Adrenal gland (tissue), 5 donors: ENCODE data around the gene SPPL2B.

Experiments
- POLR2A ChIP-seq, 2 donors: fragments of 450-650 bp; IDR thresholded peaks; one replicate each; pipeline ENCODE4 v1.6.1; 2017; ENCODE audit warnings: antibody characterized with exemption in 2 of 2, mild to moderate bottlenecking in 2 of 2, moderate library complexity in 1 of 2
- TF ChIP-seq, protein P1 (sequence below), 6 experiments: fragments of 450-650 bp in 4 of 6; fragments of 200-600 bp in 2 of 6; sonication (generic) in 1 of 6; IDR thresholded peaks; 1 replicate in 5 of 6; 2 replicates in 1 of 6; pipeline versions ENCODE4 v1.5.1 to v1.8.0; 2016 to 2021; ENCODE audit warnings: antibody characterized with exemption in 6 of 6, mild to moderate bottlenecking in 2 of 6, moderate library complexity in 1 of 6
- donor health status: DM: no; HTN: no; CAD: no.

DNA sequence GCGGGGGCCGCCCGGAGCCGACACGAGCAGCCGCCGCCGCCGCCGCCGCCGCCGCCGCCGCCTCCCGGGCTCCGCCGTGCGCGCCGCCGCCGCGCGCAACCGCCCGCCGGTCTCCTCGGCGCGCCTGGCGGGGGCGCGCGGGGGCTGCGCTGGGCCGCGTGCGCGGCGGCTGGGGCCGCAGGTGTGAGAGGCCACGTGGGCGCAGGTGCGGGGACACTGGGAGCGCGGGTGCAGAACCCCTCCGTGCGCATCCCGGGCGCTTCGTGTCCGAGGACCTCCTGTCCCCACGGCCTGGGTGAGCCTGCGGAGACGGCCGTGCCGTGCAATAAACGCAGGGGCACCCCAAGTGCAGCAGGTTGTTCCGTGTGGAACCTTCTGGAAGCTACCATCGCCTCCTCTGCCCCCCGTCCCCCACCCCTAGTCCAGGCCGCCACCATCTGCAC, 20.3 kb upstream of the SPPL2B start, which contains the start of gene LINGO3:
- TF ChIP-seq, protein P1, sequence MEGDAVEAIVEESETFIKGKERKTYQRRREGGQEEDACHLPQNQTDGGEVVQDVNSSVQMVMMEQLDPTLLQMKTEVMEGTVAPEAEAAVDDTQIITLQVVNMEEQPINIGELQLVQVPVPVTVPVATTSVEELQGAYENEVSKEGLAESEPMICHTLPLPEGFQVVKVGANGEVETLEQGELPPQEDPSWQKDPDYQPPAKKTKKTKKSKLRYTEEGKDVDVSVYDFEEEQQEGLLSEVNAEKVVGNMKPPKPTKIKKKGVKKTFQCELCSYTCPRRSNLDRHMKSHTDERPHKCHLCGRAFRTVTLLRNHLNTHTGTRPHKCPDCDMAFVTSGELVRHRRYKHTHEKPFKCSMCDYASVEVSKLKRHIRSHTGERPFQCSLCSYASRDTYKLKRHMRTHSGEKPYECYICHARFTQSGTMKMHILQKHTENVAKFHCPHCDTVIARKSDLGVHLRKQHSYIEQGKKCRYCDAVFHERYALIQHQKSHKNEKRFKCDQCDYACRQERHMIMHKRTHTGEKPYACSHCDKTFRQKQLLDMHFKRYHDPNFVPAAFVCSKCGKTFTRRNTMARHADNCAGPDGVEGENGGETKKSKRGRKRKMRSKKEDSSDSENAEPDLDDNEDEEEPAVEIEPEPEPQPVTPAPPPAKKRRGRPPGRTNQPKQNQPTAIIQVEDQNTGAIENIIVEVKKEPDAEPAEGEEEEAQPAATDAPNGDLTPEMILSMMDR (IDR thresholded peaks at IDR 0.05), result no peak
- TF ChIP-seq POLR2A (IDR thresholded peaks at IDR 0.05), result no peak
